ENCODE measurements around the gene IL5.

IL5 gene

GRCh38 chr5:132498152-132498551 is 45.2 kb downstream of the IL5 start:
- DNase-seq (ENCODE audit: low read depth): no peak

- no peak for DNase-seq (ENCODE audit: low read depth)
Measured at GRCh38 chr5:132497488-132497997, 45.8 kb downstream of the IL5 start.

DNA sequence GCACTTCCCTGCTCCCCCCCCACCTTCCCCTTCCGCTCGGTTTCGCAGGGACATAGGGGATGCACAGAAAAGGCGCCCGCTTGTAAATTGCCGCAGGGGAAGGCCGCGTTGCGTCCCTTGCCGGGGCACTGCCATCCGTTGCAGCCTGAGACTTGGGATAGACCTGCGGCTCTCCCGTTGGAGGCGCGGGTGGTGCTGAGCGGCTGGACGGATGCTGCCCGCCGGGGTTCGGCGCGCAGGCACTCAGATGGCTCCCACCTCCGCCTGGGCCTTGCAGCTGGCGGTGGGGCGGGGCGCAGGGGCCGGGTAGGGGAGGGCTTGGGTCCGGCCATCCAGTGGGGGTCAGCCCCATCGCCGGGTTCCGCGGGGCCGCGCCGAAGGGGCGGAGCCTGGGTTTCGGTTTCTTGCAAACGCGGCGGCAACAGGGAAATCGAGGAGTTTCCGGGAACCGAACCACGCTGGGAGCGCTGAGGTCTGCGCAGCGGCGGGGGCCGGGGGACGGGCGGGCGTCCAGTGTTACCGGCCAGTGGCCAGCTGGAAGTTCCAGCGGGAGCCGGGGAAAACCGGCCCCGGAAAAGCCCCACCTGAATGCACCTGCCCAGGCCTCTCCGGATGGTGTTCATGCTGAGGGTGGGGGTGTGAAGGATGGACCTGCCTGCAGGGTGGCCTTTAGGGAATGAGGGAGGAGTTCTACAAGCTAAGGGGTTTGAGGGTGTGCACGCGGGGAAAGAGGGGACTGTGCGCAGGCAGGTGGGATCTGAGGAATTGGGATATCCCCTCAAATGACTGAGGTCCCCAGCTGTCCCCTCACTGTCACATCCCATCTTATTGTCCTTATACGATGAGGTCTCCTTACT is 46.5 kb downstream of the IL5 start:
- DNase-seq (ENCODE audit: low read depth): no peak

GRCh38 chr5:132496191-132496630 is 47.1 kb downstream of the IL5 start:
- DNase-seq (ENCODE audit: low read depth): no peak

DNA sequence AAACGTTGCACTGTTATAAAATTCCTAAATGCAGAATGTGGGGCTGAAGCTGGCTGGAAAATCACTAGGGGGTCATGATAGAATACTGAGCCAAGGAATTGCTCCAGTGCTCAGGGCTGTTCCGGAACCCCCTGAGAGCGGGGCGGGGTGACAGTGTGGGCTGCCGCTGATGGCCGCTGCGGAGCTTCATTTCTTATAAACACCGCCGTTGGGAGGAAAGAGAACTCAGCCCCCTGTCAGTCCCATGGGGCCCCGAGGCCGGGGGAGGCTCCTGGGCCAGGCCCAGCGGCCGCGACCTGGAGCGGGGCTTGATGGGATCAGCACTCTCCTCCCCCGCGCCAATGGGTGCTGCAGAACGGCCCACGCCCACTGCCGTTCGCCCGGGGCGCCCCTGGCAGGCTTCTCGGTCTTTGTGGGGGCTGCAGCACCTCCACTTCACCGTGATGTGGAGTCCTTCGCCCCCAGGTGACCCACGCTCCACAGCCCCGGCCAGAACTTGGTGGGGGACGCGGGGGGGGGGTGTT is 47.6 kb downstream of the IL5 start:
- no peak for DNase-seq (ENCODE audit: low read depth)

- no peak for DNase-seq (ENCODE audit: low read depth)
Measured at GRCh38 chr5:132493821-132494220, 49.5 kb downstream of the IL5 start.

DNA sequence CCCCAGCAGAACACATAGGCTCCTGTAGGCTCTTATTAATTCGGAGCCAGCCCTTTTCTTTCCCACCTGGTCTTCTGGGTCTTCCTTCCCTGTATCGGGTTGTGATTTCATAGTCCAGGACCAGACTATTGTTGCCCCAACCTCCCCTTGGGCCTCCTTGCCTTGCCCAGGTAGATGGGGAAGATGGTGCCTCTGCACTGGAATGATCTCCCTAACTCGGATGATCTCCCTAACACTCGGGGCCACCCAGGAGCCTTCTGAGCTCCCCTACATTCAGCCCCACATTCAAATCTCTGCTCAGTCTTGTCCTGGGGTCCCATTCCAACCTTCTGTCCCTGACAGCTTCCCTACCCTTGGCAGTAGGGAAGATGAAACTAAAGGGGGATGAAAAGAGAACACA is 50.1 kb downstream of the IL5 start:
- no peak for DNase-seq (ENCODE audit: low read depth)

DNA sequence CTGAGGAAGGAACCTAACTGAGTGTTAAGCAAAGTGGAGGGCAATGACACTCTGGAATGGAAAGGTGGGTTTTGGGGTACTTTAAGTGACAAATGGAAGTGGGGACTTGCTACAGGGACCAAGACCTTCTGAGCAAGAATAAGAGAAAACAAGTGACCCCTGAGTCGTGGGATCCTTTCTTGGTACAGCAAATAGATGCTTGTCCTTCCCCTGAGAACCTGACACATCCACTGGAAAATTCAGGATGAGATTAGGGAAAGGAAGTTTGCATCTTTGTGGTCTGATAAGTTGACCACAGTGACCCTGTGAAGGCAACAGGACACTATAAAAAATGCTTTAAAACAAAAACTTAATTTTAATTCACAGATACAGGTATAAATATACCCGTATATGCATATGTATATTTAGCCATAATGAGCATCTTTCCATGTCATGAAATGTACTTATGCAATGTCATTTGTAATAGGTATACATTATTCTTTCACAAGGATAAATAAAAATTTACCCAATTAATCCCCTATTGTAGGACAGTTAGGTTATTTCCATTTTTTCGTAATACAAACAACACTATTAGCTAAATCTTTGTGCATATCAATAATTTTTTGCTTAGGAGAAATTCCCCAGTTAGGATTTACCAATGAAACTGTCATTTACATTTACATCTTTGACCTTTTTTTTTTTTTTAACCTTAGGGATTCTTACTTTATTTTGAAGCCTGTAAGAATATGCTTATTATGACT is 50.8 kb downstream of the IL5 start:
- no peak for DNase-seq (ENCODE audit: low read depth)
